GM19351 (cell line): ENCODE results near the gene BLM.
"Not testable (repeated sequence)": the region's sequence is repeated elsewhere in the genome, so short reads cannot be mapped to it uniquely, and the experiment has no call there.

ENCODE experiments used
- ATAC-seq: cut with Tn5 transposase; IDR thresholded peaks from one replicate; pipeline ENCODE4 v1.9.1; 2021; ENCODE audit warnings: mild to moderate bottlenecking, moderate library complexity; ENCODE audit not compliant: unreplicated experiment

The BLM gene

GRCh38 chr15:90729261-90729660, 12.1 kb downstream of the BLM start:
- ATAC-seq = no peak

DNA sequence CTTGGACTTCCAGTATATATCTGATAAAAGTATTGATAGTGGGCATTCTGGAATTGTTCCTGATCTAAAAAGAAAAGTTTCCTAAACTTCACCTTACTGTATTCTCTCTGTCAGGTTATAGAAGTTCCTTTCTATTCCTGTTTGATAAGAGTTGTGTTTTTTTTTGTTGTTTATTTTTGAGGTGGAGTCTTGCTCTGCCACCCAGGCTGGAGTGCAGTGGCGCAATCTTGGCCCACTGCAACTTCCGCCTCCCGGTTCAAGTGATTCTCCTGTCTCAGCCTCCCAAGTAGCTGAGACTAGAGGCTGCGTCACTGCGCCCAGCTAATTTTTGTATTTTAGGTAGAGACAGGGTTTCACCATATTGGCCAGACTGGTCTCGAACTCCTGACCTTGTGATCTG, 13.1 kb downstream of the BLM start:
- no peak for ATAC-seq

DNA sequence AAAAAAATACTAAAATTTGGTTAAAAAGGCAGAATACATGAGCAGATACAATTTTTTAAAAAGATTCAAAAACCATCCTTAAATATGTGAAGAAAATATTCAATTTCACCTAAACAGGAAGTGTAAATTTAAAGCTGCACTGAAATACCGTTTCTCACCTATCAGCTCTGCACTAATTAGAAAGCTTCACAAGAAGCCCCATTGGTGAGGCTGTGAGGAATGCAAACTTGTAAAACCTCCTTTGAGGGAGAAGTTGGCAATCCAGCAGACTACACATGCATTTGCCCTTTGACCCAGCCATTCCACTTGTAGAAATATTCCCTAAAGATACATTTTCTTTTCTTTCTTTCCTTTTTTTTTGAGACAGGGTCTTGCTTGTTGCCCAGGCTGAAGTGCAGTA, 18.8 kb downstream of the BLM start:
- no peak for ATAC-seq

- not testable (repeated sequence) for ATAC-seq
These were observed 23.4 kb downstream of the BLM start for GRCh38 chr15:90740545-90740944.

- ATAC-seq = no peak
These were observed 24.9 kb downstream of the BLM start for GRCh38 chr15:90742087-90742486.

- no peak for ATAC-seq
These were observed 26.3 kb downstream of the BLM start for GRCh38 chr15:90743407-90743806.

- no peak for ATAC-seq
These were observed 27.7 kb downstream of the BLM start for GRCh38 chr15:90744759-90745402.

DNA sequence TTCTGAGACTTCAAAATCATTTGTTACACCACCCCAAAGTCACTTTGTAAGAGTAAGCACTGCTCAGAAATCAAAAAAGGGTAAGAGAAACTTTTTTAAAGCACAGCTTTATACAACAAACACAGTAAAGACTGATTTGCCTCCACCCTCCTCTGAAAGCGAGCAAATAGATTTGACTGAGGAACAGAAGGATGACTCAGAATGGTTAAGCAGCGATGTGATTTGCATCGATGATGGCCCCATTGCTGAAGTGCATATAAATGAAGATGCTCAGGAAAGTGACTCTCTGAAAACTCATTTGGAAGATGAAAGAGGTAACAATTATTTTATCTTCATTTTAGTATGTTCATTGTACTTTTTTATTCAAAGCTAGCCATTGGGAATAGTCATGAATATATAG, 32.6 kb downstream of the BLM start:
- peak; percentile 79 for ATAC-seq

DNA sequence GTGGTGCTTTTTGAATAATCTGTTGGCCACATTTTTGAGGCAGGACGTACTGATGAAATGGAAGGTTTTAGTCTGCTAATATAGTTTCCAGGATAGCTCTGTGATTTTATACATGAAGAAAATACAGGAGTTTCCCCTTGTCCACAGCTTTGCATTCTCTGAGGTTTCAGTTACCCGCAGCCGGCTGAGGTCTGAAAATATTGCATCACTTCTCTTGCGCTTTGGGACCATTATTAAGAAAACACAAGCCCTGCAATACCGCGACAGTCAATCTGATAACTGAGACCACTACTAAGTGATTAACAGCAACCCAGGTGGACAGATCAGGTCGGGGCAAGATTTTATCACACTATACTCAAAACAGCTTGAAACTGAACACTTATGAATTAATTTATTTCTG, 33.0 kb downstream of the BLM start:
- peak; percentile 84 for ATAC-seq

DNA sequence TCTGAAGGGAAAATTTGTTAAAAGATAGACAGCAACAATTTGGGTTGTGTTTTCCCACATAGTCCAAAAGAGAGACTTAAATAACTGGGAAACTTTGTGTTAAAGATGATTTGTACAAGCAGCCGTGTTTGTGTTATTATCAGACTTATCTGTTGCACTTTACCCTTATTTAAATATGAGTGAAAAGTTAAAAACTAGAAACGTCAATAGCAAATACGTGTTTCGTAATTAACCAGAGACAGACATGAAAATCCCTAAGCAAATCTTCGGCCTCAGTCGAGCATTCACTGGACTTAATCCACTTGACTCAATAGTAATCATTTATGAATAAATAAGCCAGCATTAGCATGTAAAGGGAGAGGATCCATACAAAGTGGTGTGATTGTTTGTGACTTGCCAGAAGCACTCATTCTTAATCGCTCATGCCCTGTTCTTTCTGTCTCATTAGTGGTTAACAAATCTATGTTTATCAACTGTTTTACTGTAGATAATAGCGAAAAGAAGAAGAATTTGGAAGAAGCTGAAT, 34.2 kb downstream of the BLM start:
- no peak for ATAC-seq

GRCh38 chr15:90756916-90757315, 39.8 kb downstream of the BLM start:
- no peak for ATAC-seq

GRCh38 chr15:90757461-90757860, 40.3 kb downstream of the BLM start:
- no peak for ATAC-seq

- no peak for ATAC-seq
These were observed 43.6 kb downstream of the BLM start for GRCh38 chr15:90760661-90761232.

GRCh38 chr15:90761629-90762028, 44.5 kb downstream of the BLM start:
- ATAC-seq = no peak

- no peak for ATAC-seq
These were observed 45.0 kb downstream of the BLM start for GRCh38 chr15:90762109-90762508.

DNA sequence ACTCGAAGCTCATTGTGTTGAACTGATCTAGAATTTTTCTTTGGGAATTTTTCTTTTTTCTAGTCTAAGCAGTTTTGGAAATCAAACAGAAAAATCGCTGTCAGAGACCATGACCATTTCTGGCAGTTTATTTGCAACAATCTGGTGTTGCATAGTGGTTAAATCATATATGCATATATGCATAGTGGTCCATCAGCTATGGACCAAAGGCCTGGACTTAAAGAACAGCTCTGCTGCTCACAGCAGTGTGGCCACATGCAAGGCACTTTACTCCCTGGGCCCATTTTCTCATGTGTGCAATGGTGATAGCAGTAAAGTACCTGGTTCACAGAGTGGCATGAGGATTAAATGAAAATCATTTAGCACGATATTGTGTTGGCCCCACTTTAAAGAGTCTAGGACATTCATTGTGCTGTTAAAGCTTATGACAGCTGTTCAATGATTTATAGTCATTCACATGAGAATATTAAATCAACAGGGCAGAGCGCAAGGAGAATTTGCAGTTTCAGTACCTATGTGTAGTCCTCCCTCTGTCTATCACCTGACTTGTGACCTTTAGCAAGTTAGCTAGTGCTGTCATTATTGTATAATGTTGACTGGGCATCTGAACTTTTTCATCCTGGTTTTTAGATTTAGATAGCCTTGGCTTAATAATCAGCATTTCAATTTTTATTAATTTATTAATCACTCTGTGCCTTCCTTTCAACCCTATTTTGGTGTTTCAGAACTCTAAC, 46.4 kb downstream of the BLM start:
- ATAC-seq = no peak

- ATAC-seq = no peak
These were observed 48.4 kb downstream of the BLM start for GRCh38 chr15:90765531-90765930.

DNA sequence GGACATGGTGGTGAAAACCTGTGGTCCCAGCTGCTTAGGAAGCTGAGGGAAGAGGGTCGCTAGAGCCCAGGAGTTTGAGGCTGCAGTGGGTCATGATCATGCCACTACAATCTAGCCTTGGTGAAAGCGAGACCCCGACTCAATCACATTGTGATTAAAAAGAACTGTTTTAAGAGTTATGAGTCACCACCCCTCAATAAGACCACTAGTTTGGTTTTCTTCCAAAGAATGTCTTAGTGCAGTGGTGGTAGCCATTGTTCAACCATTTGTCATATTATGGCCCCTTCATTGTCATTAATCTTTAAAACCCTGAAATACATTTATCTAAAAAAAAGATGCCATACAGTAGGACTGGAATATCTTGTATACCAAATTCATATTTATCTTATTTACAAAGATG, 48.8 kb downstream of the BLM start:
- no peak for ATAC-seq

- no peak for ATAC-seq
These were observed 52.2 kb downstream of the BLM start for GRCh38 chr15:90769375-90769774.

DNA sequence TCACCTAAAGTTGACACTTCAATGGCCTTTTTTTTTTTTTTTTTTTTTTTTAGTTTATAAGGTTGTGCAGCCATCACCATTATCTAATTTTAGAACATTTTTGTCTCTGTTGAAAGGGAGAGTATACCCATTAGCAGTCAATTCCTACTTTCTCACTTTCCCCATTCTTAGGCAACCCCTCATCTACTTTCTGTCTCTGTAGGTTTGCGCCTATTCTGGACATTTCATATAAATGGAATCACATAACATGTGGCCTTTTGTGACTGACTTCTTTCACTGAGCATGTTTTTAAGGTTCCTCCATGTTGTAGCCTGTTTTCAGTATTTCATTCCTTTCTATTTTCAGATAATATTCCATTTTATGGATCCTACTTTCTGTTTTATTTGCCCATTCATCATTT, 56.3 kb downstream of the BLM start:
- ATAC-seq = no peak

GRCh38 chr15:90774731-90775514, 57.8 kb downstream of the BLM start:
- ATAC-seq = no peak
